Mesendoderm (in vitro differentiated cells): ENCODE results near the gene SLC8A1.

Experiments
- DNase-seq: peaks from one replicate; pipeline ENCODE4 v3.0.0; 2013
- H2AK5ac ChIP-seq: 2 replicates; pipeline ENCODE4 v1.6.1; 2013; ENCODE audit warnings: low read length, inconsistent platforms
- H2BK120ac ChIP-seq: 2 replicates; pipeline ENCODE4 v1.6.1; 2013; ENCODE audit warnings: low read depth, mild to moderate bottlenecking, low read length, moderate library complexity, mixed read lengths
- H2BK15ac ChIP-seq: replicated peaks from 2 replicates; pipeline ENCODE4 v1.6.1; 2013; ENCODE audit warnings: low read depth, mild to moderate bottlenecking, moderate library complexity
- H2BK5ac ChIP-seq: 2 replicates; pipeline ENCODE4 v1.6.1; 2013; ENCODE audit warnings: low read length, inconsistent platforms
- H3K18ac ChIP-seq: 2 replicates; pipeline ENCODE4 v1.6.1; 2013; ENCODE audit warnings: mild to moderate bottlenecking, low read length, mixed read lengths
- H3K23ac ChIP-seq: one replicate; pipeline ENCODE4 v1.6.1; 2013; ENCODE audit warnings: low read length
- H3K27ac ChIP-seq: 2 replicates; pipeline ENCODE4 v1.5.1; 2013; ENCODE audit warnings: low read depth, mild to moderate bottlenecking, inconsistent platforms, low read length, moderate library complexity
- H3K27me3 ChIP-seq: 2 replicates; pipeline ENCODE4 v1.6.1; 2013; ENCODE audit warnings: low read length, control low read depth, mild to moderate bottlenecking, inconsistent platforms; ENCODE audit not compliant: insufficient read depth, poor library complexity
- H3K36me3 ChIP-seq: 2 replicates; pipeline ENCODE4 v1.6.1; 2013; ENCODE audit warnings: low read length, inconsistent platforms; ENCODE audit not compliant: control insufficient read depth, insufficient read depth
- H3K4ac ChIP-seq: one replicate; pipeline ENCODE4 v1.6.1; 2013; ENCODE audit warnings: low read depth, mild to moderate bottlenecking, low read length, moderate library complexity
- H3K4me1 ChIP-seq: 2 replicates; pipeline ENCODE4 v1.6.1; 2013; ENCODE audit warnings: low read depth, low read length, inconsistent platforms; ENCODE audit not compliant: control insufficient read depth
- H3K4me2 ChIP-seq: 2 replicates; pipeline ENCODE4 v1.6.1; 2013; ENCODE audit warnings: low read length
- H3K4me3 ChIP-seq: 2 replicates; pipeline ENCODE4 v1.5.1; 2013; ENCODE audit warnings: mild to moderate bottlenecking, low read length
- H3K56ac ChIP-seq: one replicate; pipeline ENCODE4 v1.6.1; 2013; ENCODE audit warnings: low read length
- H3K79me1 ChIP-seq: 2 replicates; pipeline ENCODE4 v1.6.1; 2013; ENCODE audit warnings: low read length, inconsistent platforms
- H3K79me2 ChIP-seq: 2 replicates; pipeline ENCODE4 v1.6.1; 2013; ENCODE audit warnings: mild to moderate bottlenecking, low read length; ENCODE audit not compliant: control insufficient read depth, insufficient read depth
- H3K9ac ChIP-seq: 2 replicates; pipeline ENCODE4 v1.6.1; 2013; ENCODE audit warnings: low read length, inconsistent platforms
- H4K5ac ChIP-seq: one replicate; pipeline ENCODE4 v1.6.1; 2013; ENCODE audit warnings: low read length
- H4K8ac ChIP-seq: one replicate; pipeline ENCODE4 v1.6.1; 2013; ENCODE audit warnings: low read depth, mild to moderate bottlenecking, control low read depth, low read length, moderate library complexity
- WGBS: extraction: QIAGEN DNeasy Blood & Tissue Kit; methylation state at CpG from one replicate; pipeline ENCODE4 v1.1.7; 2013; ENCODE audit warnings: low lambda C conversion rate, missing lambda C conversion rate; ENCODE audit not compliant: insufficient coverage; ENCODE audit errors: extremely low coverage; 5-methylcytosine and 5-hydroxymethylcytosine counted together

SLC8A1 gene

DNA sequence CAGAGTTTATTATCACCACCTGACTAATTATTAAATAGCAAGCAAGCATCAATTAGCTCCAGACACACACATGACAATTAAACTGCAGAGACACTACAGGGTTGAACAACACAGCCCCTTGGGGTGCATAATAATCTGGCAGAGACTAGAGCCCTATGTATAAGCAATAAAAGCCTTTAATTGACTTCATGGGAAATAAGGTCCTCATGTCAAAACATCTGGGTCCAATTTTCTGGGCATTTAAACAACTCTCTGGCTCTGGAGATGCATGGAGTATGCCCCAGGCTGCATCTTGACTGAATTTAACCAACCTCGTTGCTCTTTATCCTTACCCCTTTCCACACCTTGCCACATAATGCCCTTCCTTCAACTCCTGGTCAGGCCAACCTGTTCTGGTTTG, 402.1 kb downstream of the SLC8A1 start:
- Histone ChIP-seq H2AK5ac (no peak overlapping the region), H2BK5ac (no peak overlapping the region), H3K79me2 (no peaks in the 10 kb centered on the region), H3K27ac (no peak overlapping the region), H3K56ac (no peak overlapping the region), H3K36me3 (no peaks in the 10 kb centered on the region), H3K27me3 (no peaks in the 10 kb centered on the region), H3K9ac (no peak overlapping the region), H2BK120ac (no peak overlapping the region), H3K4me3 (no peak overlapping the region), H3K4me2 (no peak overlapping the region), H3K23ac (no peak overlapping the region), H4K5ac (no peak overlapping the region), H3K4me1 (no peaks in the 10 kb centered on the region), H3K18ac (no peak overlapping the region), H2BK15ac (no peak overlapping the region), H3K79me1 (no peaks in the 10 kb centered on the region), H3K4ac (no peak overlapping the region), H4K8ac (no peak overlapping the region)
- DNase-seq, result no peak
- WGBS, result no CpG with 5 or more reads among the region's 1 CpG

DNA sequence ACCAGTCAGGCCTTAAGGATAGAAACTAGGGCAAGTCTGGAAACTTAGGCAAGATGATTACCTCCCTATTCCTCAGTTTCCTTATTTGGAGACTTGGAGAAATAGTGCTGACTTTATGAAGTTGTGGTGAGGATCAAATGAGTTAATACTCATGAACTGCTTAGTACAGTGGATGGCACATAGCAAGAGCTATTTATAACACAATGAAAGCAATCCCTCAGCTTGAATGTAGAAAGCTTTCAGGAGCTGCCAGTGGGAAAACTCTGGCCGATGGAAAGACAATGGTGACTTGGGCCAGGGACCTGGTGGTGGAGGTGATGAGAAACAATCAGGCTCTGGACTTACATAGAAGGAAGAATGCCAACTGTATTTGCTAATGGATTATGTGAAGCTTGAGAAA, 403.4 kb downstream of the SLC8A1 start:
- no peak overlapping the region for H2AK5ac ChIP-seq
- H3K27ac ChIP-seq, result no peak overlapping the region
- H3K4me2 ChIP-seq, result no peak overlapping the region
- H2BK15ac ChIP-seq, result no peak overlapping the region
- no peak overlapping the region for H3K4me3 ChIP-seq
- H3K4ac ChIP-seq, result no peak overlapping the region
- H3K23ac ChIP-seq, result no peak overlapping the region
- no peak overlapping the region for H2BK5ac ChIP-seq
- H3K36me3 ChIP-seq, result no peaks in the 10 kb centered on the region
- H3K4me1 ChIP-seq, result no peaks in the 10 kb centered on the region
- no peak overlapping the region for H4K8ac ChIP-seq
- WGBS, result no CpG with 5 or more reads among the region's 1 CpG
- no peaks in the 10 kb centered on the region for H3K79me1 ChIP-seq
- no peak overlapping the region for H3K18ac ChIP-seq
- no peak overlapping the region for H2BK120ac ChIP-seq
- no peaks in the 10 kb centered on the region for H3K79me2 ChIP-seq
- no peak overlapping the region for H3K56ac ChIP-seq
- H3K9ac ChIP-seq, result no peak overlapping the region
- no peaks in the 10 kb centered on the region for H3K27me3 ChIP-seq
- no peak for DNase-seq
- H4K5ac ChIP-seq, result no peak overlapping the region

DNA sequence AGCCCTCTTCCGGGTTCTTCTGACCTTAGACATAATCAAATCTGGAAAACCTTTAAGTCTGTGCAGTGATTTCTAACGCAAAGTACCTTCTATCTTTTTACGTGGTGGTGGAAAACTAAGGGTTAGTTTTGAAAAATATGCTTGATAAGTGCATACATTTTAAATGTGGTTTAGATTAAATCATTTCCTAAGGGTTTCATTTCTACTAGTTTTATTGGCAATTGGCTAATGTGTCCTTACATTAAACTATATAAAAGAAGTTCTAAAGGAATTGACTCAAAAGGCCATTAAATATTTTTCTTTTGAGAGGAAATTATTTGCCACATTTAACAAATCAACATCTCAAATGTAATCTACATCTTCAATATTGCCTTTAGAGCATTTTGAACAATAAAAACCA, 404.5 kb downstream of the SLC8A1 start:
- Histone ChIP-seq H3K79me1 (no peaks in the 10 kb centered on the region), H3K4me3 (no peak overlapping the region), H3K4me2 (no peak overlapping the region), H3K56ac (no peak overlapping the region), H4K8ac (no peak overlapping the region), H3K9ac (no peak overlapping the region), H3K4me1 (no peaks in the 10 kb centered on the region), H2BK15ac (no peak overlapping the region), H3K23ac (no peak overlapping the region), H3K27me3 (no peaks in the 10 kb centered on the region), H2BK120ac (no peak overlapping the region), H3K79me2 (no peaks in the 10 kb centered on the region), H3K27ac (no peak overlapping the region), H3K4ac (no peak overlapping the region), H4K5ac (no peak overlapping the region), H2AK5ac (no peak overlapping the region), H3K18ac (no peak overlapping the region), H3K36me3 (no peaks in the 10 kb centered on the region), H2BK5ac (no peak overlapping the region)
- no CpG with 5 or more reads among the region's 3 CpGs for WGBS
- DNase-seq, result no peak
